HepG2 (cell line): ENCODE results near the gene FUOM. TPM values are rescaled to one million over a fixed set of nuclear protein-coding genes. Genes with fewer than 3 reads are reported as not detected.

Experiments
- ATAC-seq: fragments of 200-7000 bp; cut with Tn5 transposase; 3 replicates; pipeline ENCODE4 v1.9.1; 2020; ENCODE audit warnings: mild to moderate bottlenecking, moderate library complexity
- BruUV-seq: library from RNA; stranded (reverse); fragments of 400-500 nt; replicated peaks from 2 replicates; lab custom pipeline; 2021; lab: Mats Ljungman, UMichigan
- CTCF ChIA-PET: fragments of 300-600 bp; formaldehyde crosslinking; extraction: SDS; loops from one replicate; lab custom pipeline; 2021; ENCODE audit warnings: low total read pairs, inconsistent platforms, low intra/inter-chr PET ratio; lab: Yijun Ruan, JAX
- POLR2A ChIA-PET: fragments of 350-600 bp; sonication (Branson Sonifier 250); formaldehyde crosslinking; loops from one replicate; lab custom pipeline; 2020; ENCODE audit warnings: antibody characterized with exemption, inconsistent platforms; lab: Yijun Ruan, JAX
- DNase-seq: peaks from one replicate; pipeline ENCODE4 v3.0.0-alpha.2; 2015; ENCODE audit warnings: low spot score
- FAIRE-seq: peaks from 3 replicates; lab custom pipeline; 2011; peaks lifted over from hg19 to GRCh38; lab: Jason Lieb, UNC
- H2AFZ ChIP-seq: one replicate; pipeline ENCODE4 v1.6.1; 2011; ENCODE audit warnings: low read length, inconsistent platforms
- H3K27ac ChIP-seq: fragments of 300-600 bp; 3 replicates; pipeline ENCODE4 v1.8.0; 2011; ENCODE audit warnings: mixed run types, mild to moderate bottlenecking, mixed read lengths, low read length, inconsistent platforms; ENCODE audit not compliant: insufficient read depth; ENCODE audit errors: extremely low read length
- H3K27me3 ChIP-seq, 2 experiments: fragments of 200-600 bp in 1 of 2; 2 replicates in 1 of 2; 3 replicates in 1 of 2; pipeline versions ENCODE4 v1.6.0 to v1.8.0; 2011; ENCODE audit warnings: low read length in 2 of 2, mild to moderate bottlenecking in 2 of 2, moderate library complexity in 2 of 2, inconsistent platforms in 1 of 2; ENCODE audit not compliant: insufficient read depth in 2 of 2, control insufficient read depth in 1 of 2
- H3K36me3 ChIP-seq, 2 experiments: fragments of 200-600 bp in 1 of 2; replicated peaks in 1 of 2; 2 replicates in 1 of 2; 3 replicates in 1 of 2; pipeline versions ENCODE4 v1.5.1 to v1.8.0; 2011; ENCODE audit warnings: low read length in 2 of 2, inconsistent platforms in 1 of 2; ENCODE audit not compliant: insufficient read depth in 2 of 2, control insufficient read depth in 1 of 2
- H3K4me1 ChIP-seq: 2 replicates; pipeline ENCODE4 v1.5.1; 2012; ENCODE audit warnings: low read length, inconsistent platforms; ENCODE audit not compliant: insufficient read depth
- H3K4me2 ChIP-seq: 2 replicates; pipeline ENCODE4 v1.6.0; 2011; ENCODE audit warnings: low read depth, low read length, inconsistent platforms
- H3K4me3 ChIP-seq, 3 experiments: fragments of 200-600 bp in 1 of 3; sonication (generic), shearing (Covaris generic) in 1 of 3; replicated peaks in 1 of 3; 2 replicates each; pipeline ENCODE4 v1.5.1; 2011 to 2016; ENCODE audit warnings: low read length in 3 of 3, inconsistent platforms in 2 of 3, low read depth in 2 of 3, mild to moderate bottlenecking in 2 of 3, control low read depth in 1 of 3, mixed read lengths in 1 of 3; ENCODE audit not compliant: insufficient read depth in 1 of 3
- H3K79me2 ChIP-seq: one replicate; pipeline ENCODE4 v1.6.1; 2011; ENCODE audit warnings: low read length, inconsistent platforms; ENCODE audit not compliant: insufficient read depth
- H3K9ac ChIP-seq: 2 replicates; pipeline ENCODE4 v1.6.0; 2011; ENCODE audit warnings: mild to moderate bottlenecking, low read depth, low read length, inconsistent platforms; ENCODE audit not compliant: insufficient read depth
- H3K9me3 ChIP-seq: 2 replicates; pipeline ENCODE4 v1.5.1; 2012; ENCODE audit warnings: mild to moderate bottlenecking, low read length
- H4K20me1 ChIP-seq: 2 replicates; pipeline ENCODE4 v1.6.0; 2011; ENCODE audit warnings: inconsistent platforms, mild to moderate bottlenecking, low read length, moderate library complexity; ENCODE audit not compliant: insufficient read depth
- HOXA3 ChIP-seq: sonication (generic); formaldehyde crosslinking; IDR thresholded peaks from 2 replicates; pipeline ENCODE4 v1.5.0; 2020; ENCODE audit warnings: missing genetic modification reagents
- NRL ChIP-seq: sonication (generic); formaldehyde crosslinking; IDR thresholded peaks from 2 replicates; pipeline ENCODE4 v1.5.0; 2020; ENCODE audit warnings: missing genetic modification reagents, mild to moderate bottlenecking, moderate library complexity, borderline replicate concordance
- PITX1 ChIP-seq: sonication (generic); formaldehyde crosslinking; IDR thresholded peaks from 2 replicates; pipeline ENCODE4 v1.5.1; 2020; ENCODE audit warnings: mild to moderate bottlenecking, missing genetic modification reagents
- RBFOX2 ChIP-seq: fragments of 200-400 bp; formaldehyde crosslinking; IDR thresholded peaks from 2 replicates; pipeline ENCODE4 v1.6.1; 2017; ENCODE audit warnings: low read depth, mild to moderate bottlenecking, low read length
- SP4 ChIP-seq: sonication (generic); formaldehyde crosslinking; IDR thresholded peaks from 2 replicates; pipeline ENCODE4 v1.8.1; 2023; ENCODE audit warnings: mild to moderate bottlenecking, missing genetic modification reagents
- TEAD3 ChIP-seq: optimal IDR thresholded peaks from 2 replicates; pipeline ENCODE3; 2016; ENCODE audit warnings: borderline replicate concordance
- TGIF2 ChIP-seq: IDR thresholded peaks from 2 replicates; pipeline ENCODE4 v1.6.1; 2016; ENCODE audit warnings: control low read depth, missing compliant biosample characterization
- ZHX1 ChIP-seq: sonication (generic); formaldehyde crosslinking; IDR thresholded peaks from 2 replicates; pipeline ENCODE4 v1.8.1; 2022; ENCODE audit warnings: low read depth, mild to moderate bottlenecking, missing genetic modification reagents
- ZNF746 ChIP-seq: sonication (generic); formaldehyde crosslinking; IDR thresholded peaks from 2 replicates; pipeline ENCODE4 v1.8.0; 2022; ENCODE audit warnings: mild to moderate bottlenecking, missing genetic modification reagents
- WGBS: methylation state at CpG from one replicate; pipeline ENCODE4 v1.1.6; 2017; ENCODE audit warnings: low lambda C conversion rate; 5-methylcytosine and 5-hydroxymethylcytosine counted together
- in situ Hi-C: cut with HindIII; loops from 2 replicates; pipeline ENCODE4 v1.10.0; 2017; ENCODE audit warnings: low pct_unique_long_range_greater_than_20kb; ENCODE audit not compliant: extremely low pct_ligation_motif_present
- intact Hi-C: fragments of 100-400 bp; cut with micrococcal nuclease; formaldehyde crosslinking; loops from one replicate; pipeline ENCODE4 v1.10.0; 2022; ENCODE audit not compliant: unreplicated experiment
- polyA plus RNA-seq, 8 experiments: library from polyadenylated mRNA; depleted of rRNA in 3 of 8; stranded (reverse) in 7 of 8; unstranded in 1 of 8; fragments of >200 nt; fragmentation: Illumina TruSeq in 4 of 8; extraction: Trizol in 4 of 8; gene quantifications; 2 replicates each; pipeline versions ENCODE4 v1.2.1 to v1.2.3, GENCODE V29; 2011 to 2016; ENCODE audit warnings: low read depth in 4 of 8, missing spikeins in 1 of 8, mixed read lengths in 1 of 8; ENCODE audit not compliant: insufficient read depth in 1 of 8
- total RNA-seq, 5 experiments: library from RNA; depleted of rRNA; stranded (reverse); fragments of >200 nt; fragmentation: Illumina TruSeq; extraction: Trizol; gene quantifications; 2 replicates each; pipeline ENCODE4 v1.2.3, GENCODE V29; 2016; ENCODE audit warnings: low read depth in 1 of 5
- TF ChIP-seq, protein P1 (sequence below): sonication (generic); formaldehyde crosslinking; IDR thresholded peaks from 2 replicates; pipeline ENCODE4 v1.4.0; 2020; ENCODE audit warnings: low read depth, mild to moderate bottlenecking, missing genetic modification reagents
- TF ChIP-seq, protein P2 (sequence below): sonication (generic); formaldehyde crosslinking; IDR thresholded peaks from 2 replicates; pipeline ENCODE4 v1.9.0; 2021; ENCODE audit warnings: mild to moderate bottlenecking, missing genetic modification reagents

The FUOM gene
- total and polyA plus RNA-seq, 2 of the 13 experiments (the other 11 are each of a cell fraction or from before 2014, with no cell fraction given): 27.5 to 60.4 TPM

- ATAC-seq (peak; percentile 77), DNase-seq (peak; percentile 60), FAIRE-seq (no peak)
- ChIA-PET POLR2A (interaction anchor here (0.8 kb wide), 1 partner anchor 15 kb away, joined by 3 read pairs; no protein-coding TSS in a partner anchor), CTCF (no interaction called here)
- in situ Hi-C loops (no loop called here), intact Hi-C loops (no loop called here)
- H3K4me1 ChIP-seq: peaks cover 19% of the 10 kb centered on the region
- H4K20me1 ChIP-seq: peaks cover 9% of the 10 kb centered on the region
- peak overlapping the region; percentile 90 for H3K27ac ChIP-seq
- peak overlapping the region; percentile 86 to 96 (median 95) for H3K4me3 ChIP-seq
- H3K79me2 ChIP-seq: peaks cover 26% of the 10 kb centered on the region
- peaks cover 14 to 35% of the 10 kb centered on the region in 2 experiments; a peak in 4 of 5 replicates for H3K36me3 ChIP-seq
- peak overlapping the region; percentile 99 for H3K9ac ChIP-seq
- WGBS: 45% methylated on average over 21 of the region's 46 CpGs
- peak overlapping the region; percentile 70 for H3K4me2 ChIP-seq
- H3K27me3 ChIP-seq: no peaks in the 10 kb centered on the region; a peak in 1 of 5 replicates
- no TSS peak for BruUV-seq
- H2AFZ ChIP-seq: no peak overlapping the region
- no peaks in the 10 kb centered on the region for H3K9me3 ChIP-seq
- TF ChIP-seq PITX1 (CRISPR knock-in tag) (no peak), SP4 (CRISPR knock-in tag) (0 out of 2 replicates have a peak, but pooled peaks have one; percentile 57), HOXA3 (peak; percentile 0; the same call in 1 of the 2 replicates), NRL (CRISPR knock-in tag) (no peak), TGIF2 (no peak), ZHX1 (CRISPR knock-in tag) (0 out of 2 replicates have a peak, but pooled peaks have one; percentile 62), ZNF746 (CRISPR knock-in tag) (no peak), RBFOX2 (no peak; the same call in 1 of the 2 replicates), TEAD3 (CRISPR knock-in tag) (peak; percentile 51)
- TF ChIP-seq, protein P1, sequence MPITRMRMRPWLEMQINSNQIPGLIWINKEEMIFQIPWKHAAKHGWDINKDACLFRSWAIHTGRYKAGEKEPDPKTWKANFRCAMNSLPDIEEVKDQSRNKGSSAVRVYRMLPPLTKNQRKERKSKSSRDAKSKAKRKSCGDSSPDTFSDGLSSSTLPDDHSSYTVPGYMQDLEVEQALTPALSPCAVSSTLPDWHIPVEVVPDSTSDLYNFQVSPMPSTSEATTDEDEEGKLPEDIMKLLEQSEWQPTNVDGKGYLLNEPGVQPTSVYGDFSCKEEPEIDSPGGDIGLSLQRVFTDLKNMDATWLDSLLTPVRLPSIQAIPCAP (CRISPR knock-in tag): 0 out of 2 replicates have a peak, but pooled peaks have one; percentile 7
- TF ChIP-seq, protein P2, sequence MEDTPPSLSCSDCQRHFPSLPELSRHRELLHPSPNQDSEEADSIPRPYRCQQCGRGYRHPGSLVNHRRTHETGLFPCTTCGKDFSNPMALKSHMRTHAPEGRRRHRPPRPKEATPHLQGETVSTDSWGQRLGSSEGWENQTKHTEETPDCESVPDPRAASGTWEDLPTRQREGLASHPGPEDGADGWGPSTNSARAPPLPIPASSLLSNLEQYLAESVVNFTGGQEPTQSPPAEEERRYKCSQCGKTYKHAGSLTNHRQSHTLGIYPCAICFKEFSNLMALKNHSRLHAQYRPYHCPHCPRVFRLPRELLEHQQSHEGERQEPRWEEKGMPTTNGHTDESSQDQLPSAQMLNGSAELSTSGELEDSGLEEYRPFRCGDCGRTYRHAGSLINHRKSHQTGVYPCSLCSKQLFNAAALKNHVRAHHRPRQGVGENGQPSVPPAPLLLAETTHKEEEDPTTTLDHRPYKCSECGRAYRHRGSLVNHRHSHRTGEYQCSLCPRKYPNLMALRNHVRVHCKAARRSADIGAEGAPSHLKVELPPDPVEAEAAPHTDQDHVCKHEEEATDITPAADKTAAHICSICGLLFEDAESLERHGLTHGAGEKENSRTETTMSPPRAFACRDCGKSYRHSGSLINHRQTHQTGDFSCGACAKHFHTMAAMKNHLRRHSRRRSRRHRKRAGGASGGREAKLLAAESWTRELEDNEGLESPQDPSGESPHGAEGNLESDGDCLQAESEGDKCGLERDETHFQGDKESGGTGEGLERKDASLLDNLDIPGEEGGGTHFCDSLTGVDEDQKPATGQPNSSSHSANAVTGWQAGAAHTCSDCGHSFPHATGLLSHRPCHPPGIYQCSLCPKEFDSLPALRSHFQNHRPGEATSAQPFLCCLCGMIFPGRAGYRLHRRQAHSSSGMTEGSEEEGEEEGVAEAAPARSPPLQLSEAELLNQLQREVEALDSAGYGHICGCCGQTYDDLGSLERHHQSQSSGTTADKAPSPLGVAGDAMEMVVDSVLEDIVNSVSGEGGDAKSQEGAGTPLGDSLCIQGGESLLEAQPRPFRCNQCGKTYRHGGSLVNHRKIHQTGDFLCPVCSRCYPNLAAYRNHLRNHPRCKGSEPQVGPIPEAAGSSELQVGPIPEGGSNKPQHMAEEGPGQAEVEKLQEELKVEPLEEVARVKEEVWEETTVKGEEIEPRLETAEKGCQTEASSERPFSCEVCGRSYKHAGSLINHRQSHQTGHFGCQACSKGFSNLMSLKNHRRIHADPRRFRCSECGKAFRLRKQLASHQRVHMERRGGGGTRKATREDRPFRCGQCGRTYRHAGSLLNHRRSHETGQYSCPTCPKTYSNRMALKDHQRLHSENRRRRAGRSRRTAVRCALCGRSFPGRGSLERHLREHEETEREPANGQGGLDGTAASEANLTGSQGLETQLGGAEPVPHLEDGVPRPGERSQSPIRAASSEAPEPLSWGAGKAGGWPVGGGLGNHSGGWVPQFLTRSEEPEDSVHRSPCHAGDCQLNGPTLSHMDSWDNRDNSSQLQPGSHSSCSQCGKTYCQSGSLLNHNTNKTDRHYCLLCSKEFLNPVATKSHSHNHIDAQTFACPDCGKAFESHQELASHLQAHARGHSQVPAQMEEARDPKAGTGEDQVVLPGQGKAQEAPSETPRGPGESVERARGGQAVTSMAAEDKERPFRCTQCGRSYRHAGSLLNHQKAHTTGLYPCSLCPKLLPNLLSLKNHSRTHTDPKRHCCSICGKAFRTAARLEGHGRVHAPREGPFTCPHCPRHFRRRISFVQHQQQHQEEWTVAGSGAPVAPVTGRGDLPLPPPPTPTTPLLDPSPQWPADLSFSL (CRISPR knock-in tag): no peak
Observed at GRCh38 chr10:133309100-133309719, 48.6 kb downstream of the FUOM start.
